ENCODE results near the gene SLIT3. TPM values are rescaled to one million over a fixed set of nuclear protein-coding genes. Genes with fewer than 3 reads are reported as not detected.

Gene SLIT3
- total and polyA plus RNA-seq, 9 of the 15 experiments (the other 6 are each of a cell fraction or from before 2014, with no cell fraction given): 0.01 to 0.04 TPM; not detected in 7

DNA sequence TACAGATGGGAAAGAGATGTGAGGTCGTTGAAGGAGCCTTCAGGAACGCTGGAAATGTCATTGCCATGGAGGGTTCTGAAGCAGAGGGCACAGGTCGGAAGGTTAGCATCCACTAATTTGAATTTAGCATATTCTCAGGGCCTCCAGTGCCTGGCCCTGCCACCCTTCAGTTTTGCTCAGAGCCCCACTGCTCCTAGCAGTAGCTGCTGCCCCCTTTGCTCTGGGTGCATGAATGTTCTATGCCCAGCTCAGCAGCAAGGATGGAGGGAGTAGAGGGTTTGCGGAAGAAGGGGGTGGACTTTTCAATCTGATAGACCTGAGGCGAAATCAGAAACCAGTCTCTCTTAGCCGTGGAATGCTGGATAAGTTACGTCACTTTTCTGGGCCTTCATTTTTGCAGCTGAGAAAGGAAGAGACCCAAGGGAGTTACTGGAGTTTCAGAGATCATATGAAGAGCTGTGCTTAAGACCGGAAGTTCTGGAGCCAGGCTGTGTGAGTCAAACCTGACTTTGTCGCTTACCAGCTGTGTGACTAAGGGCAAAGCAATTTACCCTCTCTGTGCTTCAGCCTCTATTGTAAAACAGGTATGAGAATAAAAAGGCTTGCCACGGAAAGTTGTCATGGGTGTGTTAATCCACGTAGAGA is 588.5 kb downstream of the SLIT3 start:
- in situ Hi-C loops (cut with MboI) (no loop called here), intact Hi-C loops (cut with micrococcal nuclease) (no loop called here)
- H3K79me2 ChIP-seq (ENCODE audit: control insufficient read depth, insufficient read depth, low read length): no peaks in the 10 kb centered on the region
- TF ChIP-seq GABPA (tag; conservative IDR thresholded peaks at IDR 0.05; ENCODE audit: low read depth): peak; percentile 36; the same call in 1 of the 2 replicates
- TF ChIP-seq MAZ (CRISPR knock-in tag; conservative IDR thresholded peaks at IDR 0.05 in 1 of 2, IDR thresholded peaks at IDR 0.05 in 1 of 2): no peak
- ChIA-PET POLR2A (no interaction called here), CTCF (ENCODE audit: low intra/inter-chr PET ratio) (no interaction called here)
- H3K4me3 ChIP-seq: no peak overlapping the region
- no peak for DNase-seq (ENCODE audit: extremely low read depth in 1 of 4, low spot score in 3 of 4)
- no TSS peak for BruUV-seq (replicated peaks)
- no peak for ATAC-seq
- peaks cover 2 to 24% of the 10 kb centered on the region in 2 experiments; a peak in 4 of 5 replicates for H3K27me3 ChIP-seq (ENCODE audit: control insufficient read depth in 2 of 2, insufficient read depth in 2 of 2, low read length in 2 of 2)
- no peaks in the 10 kb centered on the region for H3K4me1 ChIP-seq (replicated peaks in 1 of 2; ENCODE audit: control insufficient read depth in 2 of 2, insufficient read depth in 2 of 2, low read length in 2 of 2)
- H3K9me1 ChIP-seq (ENCODE audit: control insufficient read depth, insufficient read depth, low read length): no peaks in the 10 kb centered on the region
- no peak overlapping the region for H2AFZ ChIP-seq (ENCODE audit: low read depth, low read length)
- no peak overlapping the region for H3K27ac ChIP-seq (ENCODE audit: extremely low read depth, low read depth, low read length)
- no peaks in the 10 kb centered on the region for H3K9me3 ChIP-seq (replicated peaks; ENCODE audit: control insufficient read depth, insufficient read depth, low read depth, low read length)
- no peak for FAIRE-seq
- 0% methylated on average over 11 of the region's 11 CpGs for WGBS (ENCODE audit: insufficient coverage, low coverage, missing lambda C conversion rate)
- H4K20me1 ChIP-seq (replicated peaks; ENCODE audit: control insufficient read depth, insufficient read depth, low read length): no peaks in the 10 kb centered on the region
- no peak overlapping the region for H3K9ac ChIP-seq (ENCODE audit: insufficient read depth in 1 of 2, low read depth in 2 of 2, low read length in 2 of 2)
- H3K36me3 ChIP-seq (ENCODE audit: control insufficient read depth, insufficient read depth, low read length): no peaks in the 10 kb centered on the region
- H3K4me2 ChIP-seq (ENCODE audit: insufficient read depth, low read length): no peak overlapping the region

DNA sequence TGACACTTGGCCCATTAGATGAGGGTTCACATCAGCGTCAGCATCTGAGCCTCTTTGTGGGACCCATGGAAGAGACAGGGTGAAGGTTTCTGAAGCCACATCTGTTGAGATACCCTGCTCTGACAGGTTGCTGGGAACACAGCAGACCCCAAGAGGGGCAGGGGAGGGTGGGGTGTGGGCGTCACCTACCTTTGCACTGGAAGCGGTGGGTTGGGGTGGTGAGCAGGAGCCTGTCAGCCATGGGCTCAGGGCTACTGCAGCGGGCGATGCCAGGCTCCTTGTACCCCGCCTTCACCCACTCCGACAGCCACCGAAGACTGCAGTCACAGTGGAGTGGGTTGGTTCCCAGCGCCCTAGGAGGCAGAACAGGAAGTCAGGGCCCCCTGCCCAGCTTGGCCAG is 590.2 kb downstream of the SLIT3 start:
- in situ Hi-C loops (cut with MboI): no loop called here
- Histone ChIP-seq H3K4me3 (no peak overlapping the region), H3K27me3 (ENCODE audit: control insufficient read depth in 2 of 2, insufficient read depth in 2 of 2, low read length in 2 of 2) (peaks cover 2 to 24% of the 10 kb centered on the region in 2 experiments; a peak in 4 of 5 replicates), H3K9ac (ENCODE audit: insufficient read depth in 1 of 2, low read depth in 2 of 2, low read length in 2 of 2) (no peak overlapping the region), H3K4me2 (ENCODE audit: insufficient read depth, low read length) (no peak overlapping the region), H3K27ac (ENCODE audit: extremely low read depth, low read depth, low read length) (no peak overlapping the region), H2AFZ (ENCODE audit: low read depth, low read length) (no peak overlapping the region), H4K20me1 (replicated peaks; ENCODE audit: control insufficient read depth, insufficient read depth, low read length) (no peaks in the 10 kb centered on the region), H3K4me1 (replicated peaks in 1 of 2; ENCODE audit: control insufficient read depth in 2 of 2, insufficient read depth in 2 of 2, low read length in 2 of 2) (no peaks in the 10 kb centered on the region), H3K36me3 (ENCODE audit: control insufficient read depth, insufficient read depth, low read length) (no peaks in the 10 kb centered on the region), H3K9me1 (ENCODE audit: control insufficient read depth, insufficient read depth, low read length) (no peaks in the 10 kb centered on the region), H3K79me2 (ENCODE audit: control insufficient read depth, insufficient read depth, low read length) (no peaks in the 10 kb centered on the region), H3K9me3 (replicated peaks; ENCODE audit: control insufficient read depth, insufficient read depth, low read depth, low read length) (no peaks in the 10 kb centered on the region)
- ChIA-PET POLR2A (no interaction called here), CTCF (ENCODE audit: low intra/inter-chr PET ratio) (no interaction called here)
- ATAC-seq (no peak), DNase-seq (ENCODE audit: extremely low read depth in 1 of 4, low spot score in 3 of 4) (no peak), FAIRE-seq (no peak)
- no TSS peak for BruUV-seq (replicated peaks)
- 3% methylated on average over 7 of the region's 9 CpGs for WGBS (ENCODE audit: insufficient coverage, low coverage, missing lambda C conversion rate)
- intact Hi-C loops (cut with micrococcal nuclease): no loop called here
- TF ChIP-seq CBX8 (IDR thresholded peaks at IDR 0.05; ENCODE audit: borderline replicate concordance, extremely low read depth, low read depth, low read length, poor library complexity, severe bottlenecking) (no peak), ZNF408 (CRISPR knock-in tag; IDR thresholded peaks at IDR 0.05; ENCODE audit: low read depth) (no peak), POLR2AphosphoS5 (IDR thresholded peaks at IDR 0.05; ENCODE audit: control insufficient read depth, insufficient read depth, low read depth, low read length) (no peak), ZNF134 (CRISPR knock-in tag; conservative IDR thresholded peaks at IDR 0.05) (no peak), ZNF696 (CRISPR knock-in tag; conservative IDR thresholded peaks at IDR 0.05) (no peak), ZNF140 (CRISPR knock-in tag; IDR thresholded peaks at IDR 0.05) (no peak), ZSCAN32 (CRISPR knock-in tag; IDR thresholded peaks at IDR 0.05) (no peak)
- TF ChIP-seq, protein P1, sequence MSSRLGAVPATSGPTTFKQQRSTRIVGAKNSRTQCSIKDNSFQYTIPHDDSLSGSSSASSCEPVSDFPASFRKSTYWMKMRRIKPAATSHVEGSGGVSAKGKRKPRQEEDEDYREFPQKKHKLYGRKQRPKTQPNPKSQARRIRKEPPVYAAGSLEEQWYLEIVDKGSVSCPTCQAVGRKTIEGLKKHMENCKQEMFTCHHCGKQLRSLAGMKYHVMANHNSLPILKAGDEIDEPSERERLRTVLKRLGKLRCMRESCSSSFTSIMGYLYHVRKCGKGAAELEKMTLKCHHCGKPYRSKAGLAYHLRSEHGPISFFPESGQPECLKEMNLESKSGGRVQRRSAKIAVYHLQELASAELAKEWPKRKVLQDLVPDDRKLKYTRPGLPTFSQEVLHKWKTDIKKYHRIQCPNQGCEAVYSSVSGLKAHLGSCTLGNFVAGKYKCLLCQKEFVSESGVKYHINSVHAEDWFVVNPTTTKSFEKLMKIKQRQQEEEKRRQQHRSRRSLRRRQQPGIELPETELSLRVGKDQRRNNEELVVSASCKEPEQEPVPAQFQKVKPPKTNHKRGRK (tag; IDR thresholded peaks at IDR 0.05): no peak
